ENCODE measurements around the gene FMN2.

DNA sequence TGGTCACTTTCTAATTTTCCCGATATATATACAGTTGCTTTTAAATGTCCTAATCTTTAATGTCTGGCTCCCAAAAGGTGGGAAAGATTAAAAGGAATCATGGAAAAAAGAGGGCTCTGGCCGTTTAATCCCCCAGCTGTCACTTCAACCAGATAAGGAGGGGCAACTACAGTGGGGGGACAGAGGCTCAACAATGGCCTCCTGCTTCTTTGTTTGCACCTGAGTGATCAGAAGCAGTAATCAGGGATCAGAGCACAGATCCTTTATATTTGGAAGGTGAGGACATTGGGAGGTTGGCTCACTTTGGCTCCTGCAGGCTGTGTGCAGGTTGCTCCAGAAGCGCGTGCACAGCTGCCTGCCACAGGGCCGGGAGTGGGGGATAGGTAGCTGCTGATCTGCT lies 212.8 kb downstream of the FMN2 start:
- TF ChIP-seq, protein P1, sequence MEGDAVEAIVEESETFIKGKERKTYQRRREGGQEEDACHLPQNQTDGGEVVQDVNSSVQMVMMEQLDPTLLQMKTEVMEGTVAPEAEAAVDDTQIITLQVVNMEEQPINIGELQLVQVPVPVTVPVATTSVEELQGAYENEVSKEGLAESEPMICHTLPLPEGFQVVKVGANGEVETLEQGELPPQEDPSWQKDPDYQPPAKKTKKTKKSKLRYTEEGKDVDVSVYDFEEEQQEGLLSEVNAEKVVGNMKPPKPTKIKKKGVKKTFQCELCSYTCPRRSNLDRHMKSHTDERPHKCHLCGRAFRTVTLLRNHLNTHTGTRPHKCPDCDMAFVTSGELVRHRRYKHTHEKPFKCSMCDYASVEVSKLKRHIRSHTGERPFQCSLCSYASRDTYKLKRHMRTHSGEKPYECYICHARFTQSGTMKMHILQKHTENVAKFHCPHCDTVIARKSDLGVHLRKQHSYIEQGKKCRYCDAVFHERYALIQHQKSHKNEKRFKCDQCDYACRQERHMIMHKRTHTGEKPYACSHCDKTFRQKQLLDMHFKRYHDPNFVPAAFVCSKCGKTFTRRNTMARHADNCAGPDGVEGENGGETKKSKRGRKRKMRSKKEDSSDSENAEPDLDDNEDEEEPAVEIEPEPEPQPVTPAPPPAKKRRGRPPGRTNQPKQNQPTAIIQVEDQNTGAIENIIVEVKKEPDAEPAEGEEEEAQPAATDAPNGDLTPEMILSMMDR (IDR thresholded peaks at IDR 0.05): no peak
- TF ChIP-seq POLR2AphosphoS5 (IDR thresholded peaks at IDR 0.05): no peak
